H9 (cell line): ENCODE measurements around the gene ZNF467. TPM values are rescaled to one million over a fixed set of nuclear protein-coding genes. Genes with fewer than 3 reads are reported as not detected.

Experiments used
- DNase-seq: peaks from one replicate; pipeline ENCODE4 v3.0.0-alpha.2; 2017
- H2AFZ ChIP-seq: one replicate; pipeline ENCODE4 v1.6.1; 2013; ENCODE audit warnings: mild to moderate bottlenecking, low read length, control low read depth, moderate library complexity
- H2AK5ac ChIP-seq: 2 replicates; pipeline ENCODE4 v1.6.1; 2013; ENCODE audit warnings: low read length, control low read depth, mixed read lengths; ENCODE audit not compliant: insufficient read length
- H2BK120ac ChIP-seq: one replicate; pipeline ENCODE4 v1.6.1; 2013; ENCODE audit warnings: low read depth, mild to moderate bottlenecking, low read length, control low read depth, inconsistent platforms; ENCODE audit not compliant: poor library complexity, severe bottlenecking
- H2BK12ac ChIP-seq: 2 replicates; pipeline ENCODE4 v1.6.1; 2013; ENCODE audit warnings: low read length, control low read depth, mixed read lengths, low read depth; ENCODE audit not compliant: insufficient read length
- H2BK15ac ChIP-seq: 2 replicates; pipeline ENCODE4 v1.6.1; 2013; ENCODE audit warnings: low read depth, low read length, control low read depth
- H2BK20ac ChIP-seq: one replicate; pipeline ENCODE4 v1.6.1; 2013; ENCODE audit warnings: low read depth, mild to moderate bottlenecking, low read length, control low read depth, inconsistent platforms; ENCODE audit not compliant: poor library complexity, severe bottlenecking
- H2BK5ac ChIP-seq: 2 replicates; pipeline ENCODE4 v1.6.1; 2013; ENCODE audit warnings: low read length, control low read depth, mixed read lengths; ENCODE audit not compliant: insufficient read length
- H3K14ac ChIP-seq: 2 replicates; pipeline ENCODE4 v1.6.1; 2013; ENCODE audit warnings: low read length, control low read depth; ENCODE audit not compliant: insufficient read depth
- H3K18ac ChIP-seq: 2 replicates; pipeline ENCODE4 v1.6.1; 2013; ENCODE audit warnings: low read depth, mild to moderate bottlenecking, mixed read lengths, low read length, control low read depth; ENCODE audit not compliant: insufficient read length
- H3K23ac ChIP-seq: 2 replicates; pipeline ENCODE4 v1.6.1; 2013; ENCODE audit warnings: low read length, control low read depth, mixed read lengths, low read depth; ENCODE audit not compliant: insufficient read length
- H3K23me2 ChIP-seq: 2 replicates; pipeline ENCODE4 v1.6.1; 2013; ENCODE audit warnings: low read depth, mild to moderate bottlenecking, mixed read lengths, low read length, control low read depth; ENCODE audit not compliant: insufficient read length, poor library complexity, severe bottlenecking
- H3K27ac ChIP-seq: 2 replicates; pipeline ENCODE4 v1.5.1; 2013; ENCODE audit warnings: low read length, control low read depth, mixed read lengths, low read depth; ENCODE audit not compliant: insufficient read length
- H3K27me3 ChIP-seq: 2 replicates; pipeline ENCODE4 v1.6.1; 2013; ENCODE audit warnings: low read length, control low read depth, inconsistent platforms; ENCODE audit not compliant: insufficient read depth
- H3K4ac ChIP-seq: 2 replicates; pipeline ENCODE4 v1.6.1; 2013; ENCODE audit warnings: low read depth, mild to moderate bottlenecking, control low read depth, inconsistent platforms, low read length, moderate library complexity
- H3K4me1 ChIP-seq: 2 replicates; pipeline ENCODE4 v1.6.1; 2013; ENCODE audit warnings: low read length, control low read depth, inconsistent platforms; ENCODE audit not compliant: insufficient read depth
- H3K4me2 ChIP-seq: 2 replicates; pipeline ENCODE4 v1.6.1; 2013; ENCODE audit warnings: low read length, control low read depth, mixed read lengths; ENCODE audit not compliant: insufficient read length, insufficient read depth
- H3K56ac ChIP-seq: 2 replicates; pipeline ENCODE4 v1.6.1; 2013; ENCODE audit warnings: low read depth, mild to moderate bottlenecking, mixed read lengths, low read length, control low read depth; ENCODE audit not compliant: insufficient read length
- H3K79me1 ChIP-seq: 2 replicates; pipeline ENCODE4 v1.6.1; 2013; ENCODE audit warnings: low read depth, mild to moderate bottlenecking, moderate library complexity, low read length, control low read depth, inconsistent platforms; ENCODE audit not compliant: insufficient read depth, poor library complexity, severe bottlenecking
- H3K79me2 ChIP-seq: 2 replicates; pipeline ENCODE4 v1.6.1; 2013; ENCODE audit warnings: low read length, control low read depth, inconsistent platforms; ENCODE audit not compliant: insufficient read depth
- H3K9ac ChIP-seq: 2 replicates; pipeline ENCODE4 v1.6.1; 2013; ENCODE audit warnings: low read length, control low read depth, mixed read lengths; ENCODE audit not compliant: insufficient read length; ENCODE audit errors: extremely low read depth
- H3K9me3 ChIP-seq: one replicate; pipeline ENCODE4 v1.6.1; 2013; ENCODE audit warnings: low read depth, low read length, inconsistent platforms; ENCODE audit not compliant: control insufficient read depth
- H3T11ph ChIP-seq: one replicate; pipeline ENCODE4 v1.6.1; 2013; ENCODE audit warnings: mild to moderate bottlenecking, low read length, control low read depth, inconsistent platforms
- H4K20me1 ChIP-seq: one replicate; pipeline ENCODE4 v1.6.1; 2013; ENCODE audit not compliant: control insufficient read depth, insufficient read length, insufficient read depth
- H4K5ac ChIP-seq: 2 replicates; pipeline ENCODE4 v1.6.1; 2013; ENCODE audit warnings: low read depth, mild to moderate bottlenecking, mixed read lengths, low read length, control low read depth; ENCODE audit not compliant: insufficient read length
- H4K8ac ChIP-seq: replicated peaks from 2 replicates; pipeline ENCODE4 v1.6.1; 2013; ENCODE audit warnings: low read length, control low read depth, mixed read lengths, low read depth; ENCODE audit not compliant: insufficient read length
- H4K91ac ChIP-seq: 2 replicates; pipeline ENCODE4 v1.6.1; 2013; ENCODE audit warnings: low read depth, mild to moderate bottlenecking, moderate library complexity, mixed read lengths, low read length, control low read depth; ENCODE audit not compliant: insufficient read length
- H3K27ac Mint-ChIP-seq, 3 experiments: 2 replicates in 2 of 3; 3 replicates in 1 of 3; pipeline ENCODE4 v1.8.0; 2020 to 2021; ENCODE audit warnings: mixed read lengths in 3 of 3, mild to moderate bottlenecking in 1 of 3, moderate library complexity in 1 of 3
- H3K27me3 Mint-ChIP-seq: 2 replicates; pipeline ENCODE4 v1.8.0; 2021; ENCODE audit warnings: low read depth, mild to moderate bottlenecking, moderate library complexity, mixed read lengths
- H3K36me3 Mint-ChIP-seq, 3 experiments: 2 replicates in 2 of 3; 3 replicates in 1 of 3; pipeline ENCODE4 v1.8.0; 2020 to 2021; ENCODE audit warnings: low read depth in 3 of 3, mixed read lengths in 3 of 3; ENCODE audit not compliant: insufficient read depth in 1 of 3
- H3K4me1 Mint-ChIP-seq, 2 experiments: 2 replicates each; pipeline ENCODE4 v1.8.0; 2020; ENCODE audit warnings: mixed read lengths in 2 of 2
- H3K4me3 Mint-ChIP-seq, 2 experiments: 2 replicates in 1 of 2; 3 replicates in 1 of 2; pipeline ENCODE4 v1.8.0; 2020 to 2021; ENCODE audit warnings: mild to moderate bottlenecking in 2 of 2, mixed read lengths in 2 of 2, moderate library complexity in 1 of 2
- H3K9me3 Mint-ChIP-seq, 2 experiments: 2 replicates in 1 of 2; 3 replicates in 1 of 2; pipeline ENCODE4 v1.8.0; 2020; ENCODE audit warnings: mild to moderate bottlenecking in 2 of 2, mixed read lengths in 2 of 2, moderate library complexity in 1 of 2
- WGBS: extraction: QIAGEN DNeasy Blood & Tissue Kit; methylation state at CpG from one replicate; pipeline ENCODE4 v1.1.7; 2013; ENCODE audit warnings: missing lambda C conversion rate, low lambda C conversion rate, mixed read lengths; ENCODE audit not compliant: insufficient read length; ENCODE audit errors: extremely low coverage; 5-methylcytosine and 5-hydroxymethylcytosine counted together
- total RNA-seq: library from RNA; stranded (reverse); gene quantifications from 2 replicates; pipeline ENCODE4 v1.2.1, GENCODE V29; 2021
- TF ChIP-seq, protein P1 (sequence below): fragments of 200-600 bp; sonication (generic); conservative IDR thresholded peaks from 3 replicates; pipeline ENCODE4 v1.8.0; 2021; ENCODE audit warnings: antibody characterized with exemption, mild to moderate bottlenecking

Gene ZNF467
- total RNA-seq, 1 experiment from 2014 or later, result 0.31 TPM

DNA sequence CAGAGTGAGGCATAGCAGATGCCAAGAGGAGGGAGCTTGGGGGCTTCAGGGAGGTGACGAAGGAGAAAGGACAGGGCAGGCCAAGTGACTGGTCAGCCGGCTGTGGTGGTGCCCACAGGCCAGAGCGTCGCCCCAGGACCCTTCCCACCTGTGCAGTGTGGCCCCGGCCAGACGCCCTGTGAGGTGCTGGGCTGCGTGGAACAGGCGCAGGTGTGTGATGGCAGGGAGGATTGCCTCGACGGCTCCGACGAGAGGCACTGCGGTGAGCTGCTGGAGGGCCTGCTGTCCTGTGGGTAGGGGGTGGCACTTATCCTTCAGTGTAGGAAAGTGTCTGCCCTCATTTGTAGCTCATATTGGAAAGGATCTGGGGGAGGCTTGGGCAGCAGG, 26.8 kb upstream of the ZNF467 start:
- H3K23ac ChIP-seq, result no peak overlapping the region
- no peak overlapping the region for H3K27ac ChIP-seq
- H3K4ac ChIP-seq, result no peak overlapping the region
- H3T11ph ChIP-seq, result no peak overlapping the region
- H3K27me3 Mint-ChIP-seq, result peaks cover 5% of the 10 kb centered on the region
- peaks cover 0 to 8% of the 10 kb centered on the region in 2 experiments; a peak in 3 of 4 replicates for H3K4me1 Mint-ChIP-seq
- no peaks in the 10 kb centered on the region for H3K9me3 Mint-ChIP-seq
- no peaks in the 10 kb centered on the region for H3K4me1 ChIP-seq
- no peaks in the 10 kb centered on the region for H4K20me1 ChIP-seq
- H3K23me2 ChIP-seq, result no peaks in the 10 kb centered on the region
- H3K4me2 ChIP-seq, result no peak overlapping the region
- H3K27ac Mint-ChIP-seq, result peak overlapping the region in 1 of 3 experiments; percentile 90; a peak in 2 of 7 replicates
- H4K8ac ChIP-seq, result no peak overlapping the region
- H4K5ac ChIP-seq, result no peak overlapping the region
- no peak overlapping the region for H2BK20ac ChIP-seq
- no CpG with 5 or more reads among the region's 13 CpGs for WGBS
- H3K36me3 Mint-ChIP-seq, result no peaks in the 10 kb centered on the region
- no peak overlapping the region for H2BK120ac ChIP-seq
- no peak overlapping the region for H3K14ac ChIP-seq
- H3K4me3 Mint-ChIP-seq, result no peak overlapping the region
- DNase-seq, result no peak
- H3K9ac ChIP-seq, result no peak overlapping the region
- H2BK15ac ChIP-seq, result no peak overlapping the region
- H3K9me3 ChIP-seq, result no peaks in the 10 kb centered on the region
- no peaks in the 10 kb centered on the region for H3K27me3 ChIP-seq
- no peak overlapping the region for H3K18ac ChIP-seq
- no peak overlapping the region for H2AFZ ChIP-seq
- H2BK12ac ChIP-seq, result no peak overlapping the region
- no peak overlapping the region for H3K56ac ChIP-seq
- TF ChIP-seq, protein P1, sequence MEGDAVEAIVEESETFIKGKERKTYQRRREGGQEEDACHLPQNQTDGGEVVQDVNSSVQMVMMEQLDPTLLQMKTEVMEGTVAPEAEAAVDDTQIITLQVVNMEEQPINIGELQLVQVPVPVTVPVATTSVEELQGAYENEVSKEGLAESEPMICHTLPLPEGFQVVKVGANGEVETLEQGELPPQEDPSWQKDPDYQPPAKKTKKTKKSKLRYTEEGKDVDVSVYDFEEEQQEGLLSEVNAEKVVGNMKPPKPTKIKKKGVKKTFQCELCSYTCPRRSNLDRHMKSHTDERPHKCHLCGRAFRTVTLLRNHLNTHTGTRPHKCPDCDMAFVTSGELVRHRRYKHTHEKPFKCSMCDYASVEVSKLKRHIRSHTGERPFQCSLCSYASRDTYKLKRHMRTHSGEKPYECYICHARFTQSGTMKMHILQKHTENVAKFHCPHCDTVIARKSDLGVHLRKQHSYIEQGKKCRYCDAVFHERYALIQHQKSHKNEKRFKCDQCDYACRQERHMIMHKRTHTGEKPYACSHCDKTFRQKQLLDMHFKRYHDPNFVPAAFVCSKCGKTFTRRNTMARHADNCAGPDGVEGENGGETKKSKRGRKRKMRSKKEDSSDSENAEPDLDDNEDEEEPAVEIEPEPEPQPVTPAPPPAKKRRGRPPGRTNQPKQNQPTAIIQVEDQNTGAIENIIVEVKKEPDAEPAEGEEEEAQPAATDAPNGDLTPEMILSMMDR, result peak; percentile 9; the same call in 2 of the 3 replicates
- H2BK5ac ChIP-seq, result no peak overlapping the region
- no peak overlapping the region for H2AK5ac ChIP-seq
- no peak overlapping the region for H4K91ac ChIP-seq
- no peaks in the 10 kb centered on the region for H3K79me2 ChIP-seq
- H3K79me1 ChIP-seq, result no peaks in the 10 kb centered on the region
